GM23338 (cell line): ENCODE results near the gene ATG7. TPM values are rescaled to one million over a fixed set of nuclear protein-coding genes. Genes with fewer than 3 reads are reported as not detected.

Source experiments
- ATAC-seq: fragments of 200-7000 bp; cut with Tn5 transposase; 3 replicates; pipeline ENCODE4 v1.9.1; 2020
- DNase-seq: peaks from one replicate; pipeline ENCODE4 v3.0.0-alpha.2; 2015; ENCODE audit warnings: low spot score
- H2AFZ ChIP-seq: fragments of 200-600 bp; sonication (generic); 2 replicates; pipeline ENCODE4 v1.8.0; 2016; ENCODE audit warnings: antibody characterized with exemption, mild to moderate bottlenecking, moderate library complexity
- H3F3A ChIP-seq: fragments of 200-600 bp; sonication (generic); replicated peaks from 2 replicates; pipeline ENCODE4 v1.8.0; 2017; ENCODE audit warnings: antibody characterized with exemption, mixed run types, low read depth
- H3K27ac ChIP-seq: fragments of 200-600 bp; sonication (generic); 2 replicates; pipeline ENCODE4 v1.6.1; 2016; ENCODE audit warnings: low read depth
- H3K27me3 ChIP-seq: fragments of 200-600 bp; sonication (generic); 2 replicates; pipeline ENCODE4 v1.8.0; 2016; ENCODE audit warnings: mild to moderate bottlenecking, mixed run types, moderate library complexity; ENCODE audit not compliant: insufficient read depth
- H3K36me3 ChIP-seq: fragments of 200-600 bp; sonication (generic); 2 replicates; pipeline ENCODE4 v1.8.0; 2016; ENCODE audit warnings: mild to moderate bottlenecking; ENCODE audit not compliant: insufficient read depth
- H3K4me1 ChIP-seq: fragments of 200-600 bp; sonication (generic); 2 replicates; pipeline ENCODE4 v1.8.0; 2016; ENCODE audit warnings: mild to moderate bottlenecking, moderate library complexity; ENCODE audit not compliant: insufficient read depth
- H3K4me2 ChIP-seq: fragments of 200-600 bp; sonication (generic); 2 replicates; pipeline ENCODE4 v1.7.1; 2017; ENCODE audit warnings: mixed run types
- H3K4me3 ChIP-seq: fragments of 200-600 bp; sonication (generic); 2 replicates; pipeline ENCODE4 v1.6.1; 2016; ENCODE audit warnings: mixed run types
- H3K79me2 ChIP-seq: fragments of 200-600 bp; sonication (generic); replicated peaks from 2 replicates; pipeline ENCODE4 v1.8.0; 2017; ENCODE audit warnings: mild to moderate bottlenecking; ENCODE audit not compliant: insufficient read depth
- H3K9me2 ChIP-seq: fragments of 200-600 bp; sonication (generic); 2 replicates; pipeline ENCODE4 v1.8.0; 2017; ENCODE audit not compliant: insufficient read depth
- H4K20me1 ChIP-seq: fragments of 200-600 bp; sonication (generic); replicated peaks from 2 replicates; pipeline ENCODE4 v1.8.0; 2017; ENCODE audit warnings: mild to moderate bottlenecking; ENCODE audit not compliant: insufficient read depth
- H3K27ac Mint-ChIP-seq: 2 replicates; pipeline ENCODE4 v1.8.0; 2020; ENCODE audit warnings: inconsistent platforms, mild to moderate bottlenecking, moderate library complexity, mixed read lengths
- H3K27me3 Mint-ChIP-seq: 3 replicates; pipeline ENCODE4 v1.8.0; 2022; ENCODE audit warnings: low read depth, mild to moderate bottlenecking, moderate library complexity, mixed read lengths, inconsistent platforms; ENCODE audit not compliant: insufficient read depth, poor library complexity
- H3K36me3 Mint-ChIP-seq: 3 replicates; pipeline ENCODE4 v1.8.0; 2021; ENCODE audit warnings: low read depth, mild to moderate bottlenecking, inconsistent platforms, moderate library complexity, mixed read lengths
- H3K4me1 Mint-ChIP-seq: 3 replicates; pipeline ENCODE4 v1.8.0; 2020; ENCODE audit warnings: mild to moderate bottlenecking, inconsistent platforms, mixed read lengths
- H3K4me3 Mint-ChIP-seq: 3 replicates; pipeline ENCODE4 v1.8.0; 2021; ENCODE audit warnings: moderate library complexity, mild to moderate bottlenecking, inconsistent platforms, mixed read lengths
- H3K9me3 Mint-ChIP-seq: 3 replicates; pipeline ENCODE4 v1.8.0; 2020; ENCODE audit warnings: moderate library complexity, mild to moderate bottlenecking, inconsistent platforms, mixed read lengths
- EZH2 ChIP-seq: fragments of 200-600 bp; sonication (generic); IDR thresholded peaks from one replicate; pipeline ENCODE4 v1.8.0; 2017; ENCODE audit warnings: antibody characterized with exemption, mild to moderate bottlenecking, low read depth; ENCODE audit not compliant: unreplicated experiment
- JUNB ChIP-seq: IDR thresholded peaks from one replicate; pipeline ENCODE4 v1.6.1; 2016; ENCODE audit warnings: antibody characterized with exemption; ENCODE audit not compliant: unreplicated experiment
- ZNF462 ChIP-seq: fragments of 250-450 bp; sonication (Bioruptor Pico); IDR thresholded peaks from 2 replicates; pipeline ENCODE4 v1.5.0; 2020; ENCODE audit warnings: mild to moderate bottlenecking, moderate library complexity
- polyA plus RNA-seq: library from polyadenylated mRNA; unstranded; fragments of >200 nt; fragmentation: Nextera tagmentation; extraction: Ambion mirVana; gene quantifications from 2 replicates; pipeline ENCODE4 v1.2.1, GENCODE V29; 2016
- total RNA-seq: library from RNA; depleted of rRNA; stranded (reverse); fragments of >200 nt; shearing (Covaris generic); gene quantifications from 2 replicates; pipeline ENCODE4 v1.2.3, GENCODE V29; 2014
- TF ChIP-seq, protein P1 (sequence below): IDR thresholded peaks from 2 replicates; pipeline ENCODE4 v1.6.1; 2016; ENCODE audit warnings: antibody characterized with exemption
- TF ChIP-seq, protein P2 (sequence below): IDR thresholded peaks from one replicate; pipeline ENCODE4 v1.6.1; 2018; ENCODE audit warnings: antibody characterized with exemption; ENCODE audit not compliant: unreplicated experiment

ATG7 gene
- total and polyA plus RNA-seq, 2 experiments from 2014 or later, result 16.2 to 36.7 TPM

DNA sequence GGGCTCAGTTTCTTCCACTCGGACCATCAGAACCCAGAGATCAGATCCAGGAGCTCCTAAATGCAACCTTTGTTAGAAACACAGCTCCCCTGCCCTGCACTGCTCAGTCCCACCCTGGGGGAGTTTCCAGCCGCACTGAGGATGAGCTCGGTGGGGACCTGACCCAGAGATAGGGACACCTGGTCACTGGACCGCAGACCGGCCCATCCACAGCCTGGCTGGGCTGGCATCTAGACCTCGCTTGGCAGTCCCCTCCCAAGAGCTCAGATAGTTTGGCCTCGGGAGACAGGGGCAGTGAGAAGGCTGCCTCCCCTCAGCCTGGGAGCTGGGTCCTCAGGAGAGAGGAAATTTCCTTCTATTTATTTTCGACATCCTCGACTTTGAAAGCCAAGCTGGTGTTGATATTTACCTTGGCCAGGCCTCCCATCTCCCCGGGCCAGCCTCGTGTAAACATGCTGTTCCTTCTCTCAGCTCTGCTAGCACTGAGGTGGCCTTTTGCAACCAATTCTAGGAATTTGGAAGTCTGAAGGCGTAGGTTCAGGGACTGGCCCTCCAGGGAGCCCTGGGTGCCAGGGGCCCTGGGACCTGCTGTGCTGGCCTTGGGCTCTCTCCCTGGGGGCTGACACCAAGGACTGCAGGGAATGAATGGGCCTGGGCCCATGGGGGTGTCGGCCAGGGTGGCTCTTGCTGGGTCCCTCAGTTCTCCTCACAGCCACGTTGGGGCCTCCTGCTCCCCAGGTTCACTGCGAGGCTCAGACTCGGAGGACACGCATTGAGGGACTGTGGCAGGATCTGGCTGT lies 281.4 kb downstream of the ATG7 start (continued):
- no peak for TF ChIP-seq ZNF462

DNA sequence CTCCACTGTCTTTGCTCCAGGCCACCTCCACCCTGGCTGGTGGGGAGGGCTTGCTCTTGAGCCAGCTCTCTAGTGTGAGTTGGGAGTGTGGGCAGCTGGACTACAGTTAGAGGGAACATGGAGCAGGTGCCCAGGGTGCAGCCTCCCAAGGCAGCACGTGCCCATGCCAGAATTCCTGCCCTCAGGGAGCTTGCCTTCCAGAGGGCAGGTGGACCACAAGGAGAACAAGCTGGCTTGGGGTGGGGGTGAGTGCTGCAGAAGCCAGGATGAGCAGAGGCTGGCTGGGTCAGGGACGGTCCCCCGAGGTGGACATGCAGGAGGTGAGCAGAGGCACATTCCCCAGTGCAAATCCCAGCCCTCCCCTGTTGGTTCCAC lies 282.0 kb downstream of the ATG7 start:
- no peak for ATAC-seq
- no peak overlapping the region for H3K4me3 ChIP-seq
- no peak overlapping the region for H3K27ac ChIP-seq
- TF ChIP-seq, protein P1, sequence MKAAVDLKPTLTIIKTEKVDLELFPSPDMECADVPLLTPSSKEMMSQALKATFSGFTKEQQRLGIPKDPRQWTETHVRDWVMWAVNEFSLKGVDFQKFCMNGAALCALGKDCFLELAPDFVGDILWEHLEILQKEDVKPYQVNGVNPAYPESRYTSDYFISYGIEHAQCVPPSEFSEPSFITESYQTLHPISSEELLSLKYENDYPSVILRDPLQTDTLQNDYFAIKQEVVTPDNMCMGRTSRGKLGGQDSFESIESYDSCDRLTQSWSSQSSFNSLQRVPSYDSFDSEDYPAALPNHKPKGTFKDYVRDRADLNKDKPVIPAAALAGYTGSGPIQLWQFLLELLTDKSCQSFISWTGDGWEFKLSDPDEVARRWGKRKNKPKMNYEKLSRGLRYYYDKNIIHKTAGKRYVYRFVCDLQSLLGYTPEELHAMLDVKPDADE, result no peak
- TF ChIP-seq JUNB (no peak), EZH2 (no peak)
- TF ChIP-seq, protein P2, sequence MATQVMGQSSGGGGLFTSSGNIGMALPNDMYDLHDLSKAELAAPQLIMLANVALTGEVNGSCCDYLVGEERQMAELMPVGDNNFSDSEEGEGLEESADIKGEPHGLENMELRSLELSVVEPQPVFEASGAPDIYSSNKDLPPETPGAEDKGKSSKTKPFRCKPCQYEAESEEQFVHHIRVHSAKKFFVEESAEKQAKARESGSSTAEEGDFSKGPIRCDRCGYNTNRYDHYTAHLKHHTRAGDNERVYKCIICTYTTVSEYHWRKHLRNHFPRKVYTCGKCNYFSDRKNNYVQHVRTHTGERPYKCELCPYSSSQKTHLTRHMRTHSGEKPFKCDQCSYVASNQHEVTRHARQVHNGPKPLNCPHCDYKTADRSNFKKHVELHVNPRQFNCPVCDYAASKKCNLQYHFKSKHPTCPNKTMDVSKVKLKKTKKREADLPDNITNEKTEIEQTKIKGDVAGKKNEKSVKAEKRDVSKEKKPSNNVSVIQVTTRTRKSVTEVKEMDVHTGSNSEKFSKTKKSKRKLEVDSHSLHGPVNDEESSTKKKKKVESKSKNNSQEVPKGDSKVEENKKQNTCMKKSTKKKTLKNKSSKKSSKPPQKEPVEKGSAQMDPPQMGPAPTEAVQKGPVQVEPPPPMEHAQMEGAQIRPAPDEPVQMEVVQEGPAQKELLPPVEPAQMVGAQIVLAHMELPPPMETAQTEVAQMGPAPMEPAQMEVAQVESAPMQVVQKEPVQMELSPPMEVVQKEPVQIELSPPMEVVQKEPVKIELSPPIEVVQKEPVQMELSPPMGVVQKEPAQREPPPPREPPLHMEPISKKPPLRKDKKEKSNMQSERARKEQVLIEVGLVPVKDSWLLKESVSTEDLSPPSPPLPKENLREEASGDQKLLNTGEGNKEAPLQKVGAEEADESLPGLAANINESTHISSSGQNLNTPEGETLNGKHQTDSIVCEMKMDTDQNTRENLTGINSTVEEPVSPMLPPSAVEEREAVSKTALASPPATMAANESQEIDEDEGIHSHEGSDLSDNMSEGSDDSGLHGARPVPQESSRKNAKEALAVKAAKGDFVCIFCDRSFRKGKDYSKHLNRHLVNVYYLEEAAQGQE, result no peak

More for the DNA sequence above, 282.0 kb downstream of the ATG7 start:
- peaks cover 11% of the 10 kb centered on the region; the same call in 1 of the 2 replicates for H3K79me2 ChIP-seq
- H3K4me1 ChIP-seq, result no peaks in the 10 kb centered on the region
- Mint-ChIP-seq H3K9me3 (no peaks in the 10 kb centered on the region; the same call in 2 of the 3 replicates), H3K27me3 (no peaks in the 10 kb centered on the region), H3K27ac (no peak overlapping the region), H3K4me3 (no peak overlapping the region), H3K4me1 (peaks cover 2% of the 10 kb centered on the region; the same call in 1 of the 3 replicates), H3K36me3 (peaks cover 29% of the 10 kb centered on the region)
- peaks cover 12% of the 10 kb centered on the region; the same call in 1 of the 2 replicates for H4K20me1 ChIP-seq
- no peaks in the 10 kb centered on the region for H3K9me2 ChIP-seq
- H3K36me3 ChIP-seq, result no peaks in the 10 kb centered on the region
- H3K4me2 ChIP-seq, result no peak overlapping the region
- no peaks in the 10 kb centered on the region for H3F3A ChIP-seq
- DNase-seq, result no peak
- H3K27me3 ChIP-seq, result no peaks in the 10 kb centered on the region
- no peak overlapping the region for H2AFZ ChIP-seq
